Stimulated activated CD8-positive, alpha-beta memory T cell treated with anti-CD3 and anti-CD28 coated beads, Interleukin-4, amount 100 ng/mL, for 4 hours (primary cell): ENCODE measurements around the gene CAPN1.

Experiments
- DNase-seq, 2 donors: peaks; one replicate each; pipeline ENCODE4 v3.0.0-alpha.2; 2020; ENCODE audit warnings: low read depth in 2 of 2, low spot score in 1 of 2

The CAPN1 gene

GRCh38 chr11:65189191-65189590, 7.5 kb downstream of the CAPN1 start:
- no peak for DNase-seq

GRCh38 chr11:65194564-65194963, 12.8 kb downstream of the CAPN1 start:
- DNase-seq: no peak

- DNase-seq: no peak
These were observed 22.4 kb downstream of the CAPN1 start for GRCh38 chr11:65204143-65204542.

GRCh38 chr11:65204646-65205601, 23.2 kb downstream of the CAPN1 start:
- no peak for DNase-seq

GRCh38 chr11:65205602-65205967, 23.9 kb downstream of the CAPN1 start:
- DNase-seq: no peak

- DNase-seq: no peak
These were observed 24.7 kb downstream of the CAPN1 start for GRCh38 chr11:65206441-65206841.

- DNase-seq: no peak
These were observed 25.2 kb downstream of the CAPN1 start for GRCh38 chr11:65206901-65207300.

GRCh38 chr11:65207918-65208784, 26.4 kb downstream of the CAPN1 start:
- no peak for DNase-seq

GRCh38 chr11:65208785-65209710, 27.3 kb downstream of the CAPN1 start:
- no peak for DNase-seq

GRCh38 chr11:65209711-65210360, 28.1 kb downstream of the CAPN1 start:
- no peak for DNase-seq

- no peak for DNase-seq
These were observed 28.6 kb downstream of the CAPN1 start for GRCh38 chr11:65210361-65210731.

GRCh38 chr11:65210748-65211147, 29.0 kb downstream of the CAPN1 start:
- DNase-seq: no peak

- DNase-seq: no peak
These were observed 29.8 kb downstream of the CAPN1 start for GRCh38 chr11:65211293-65212105.

- no peak for DNase-seq
These were observed 30.6 kb downstream of the CAPN1 start for GRCh38 chr11:65212226-65212801.

- DNase-seq: no peak
These were observed 31.8 kb downstream of the CAPN1 start for GRCh38 chr11:65213322-65214211.

- DNase-seq: no peak
These were observed 32.6 kb downstream of the CAPN1 start for GRCh38 chr11:65214212-65214845.

- DNase-seq: peak in 1 of 2 donors; percentile 12
These were observed 33.8 kb downstream of the CAPN1 start for GRCh38 chr11:65215441-65216076.
